Calu3 (cell line): ENCODE measurements around the gene COTL1. TPM values are rescaled to one million over a fixed set of nuclear protein-coding genes. Genes with fewer than 3 reads are reported as not detected.

Experiments used
- BruUV-seq: library from RNA; stranded (reverse); fragments of 400-500 nt; replicated peaks from 2 replicates; lab custom pipeline; 2021; lab: Mats Ljungman, UMichigan
- CTCF ChIA-PET: fragments of 300-600 bp; sonication (Branson Sonifier 250); formaldehyde crosslinking; loops from one replicate; lab custom pipeline; 2022; ENCODE audit warnings: antibody characterized with exemption; lab: Charles Lee
- DNase-seq: peaks from one replicate; pipeline ENCODE4 v3.0.0; 2022
- H3K27ac Mint-ChIP-seq: one replicate; pipeline ENCODE4 v1.8.0; 2022; ENCODE audit warnings: mixed read lengths; ENCODE audit not compliant: unreplicated experiment
- H3K27me3 Mint-ChIP-seq: one replicate; pipeline ENCODE4 v1.8.0; 2022; ENCODE audit warnings: mixed read lengths; ENCODE audit not compliant: unreplicated experiment
- H3K36me3 Mint-ChIP-seq: one replicate; pipeline ENCODE4 v1.8.0; 2022; ENCODE audit warnings: mild to moderate bottlenecking, moderate library complexity, mixed read lengths; ENCODE audit not compliant: insufficient read depth, unreplicated experiment
- H3K4me1 Mint-ChIP-seq: one replicate; pipeline ENCODE4 v1.8.0; 2022; ENCODE audit warnings: mild to moderate bottlenecking, low read depth, mixed read lengths; ENCODE audit not compliant: unreplicated experiment
- H3K4me3 Mint-ChIP-seq: one replicate; pipeline ENCODE4 v1.8.0; 2022; ENCODE audit warnings: mild to moderate bottlenecking, low read depth, moderate library complexity, mixed read lengths; ENCODE audit not compliant: unreplicated experiment
- H3K9me3 Mint-ChIP-seq: one replicate; pipeline ENCODE4 v1.8.0; 2022; ENCODE audit warnings: low read depth, mixed read lengths; ENCODE audit not compliant: unreplicated experiment
- CTCF ChIP-seq: fragments of 200-600 bp; IDR thresholded peaks from one replicate; pipeline ENCODE4 v1.8.0; 2022; ENCODE audit warnings: antibody characterized with exemption; ENCODE audit not compliant: unreplicated experiment
- intact Hi-C: fragments of 100-400 bp; cut with micrococcal nuclease; formaldehyde crosslinking; loops from one replicate; pipeline ENCODE4 v1.10.0; 2022; ENCODE audit not compliant: unreplicated experiment
- total RNA-seq: library from RNA; stranded (reverse); gene quantifications from 2 replicates; pipeline ENCODE4 v1.2.3, GENCODE V29; 2022

COTL1 gene
- total RNA-seq, 1 experiment from 2014 or later = 343 TPM

DNA sequence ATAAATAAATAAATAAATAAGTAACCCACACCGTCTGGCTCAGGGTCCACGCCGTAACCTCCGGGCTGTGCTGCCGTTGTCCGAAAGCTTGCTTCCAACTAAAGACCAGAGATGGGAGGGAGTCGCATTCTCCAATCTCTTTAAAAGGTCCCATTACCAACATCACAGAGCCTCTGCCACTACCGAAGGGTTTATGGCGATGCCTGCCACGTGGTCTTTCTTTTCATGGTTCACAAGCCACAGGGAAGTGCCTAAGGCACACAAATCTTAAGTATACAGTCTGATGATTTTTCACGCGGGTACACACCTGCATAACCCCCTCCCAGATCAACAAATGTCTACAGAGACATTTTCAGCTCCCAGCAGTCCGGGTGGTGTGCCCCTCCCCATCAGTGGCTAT is 1.4 kb downstream of the COTL1 start:
- intact Hi-C loops = loop anchor here (2.0 kb wide), 1 partner anchor 16 kb away; no protein-coding TSS in a partner anchor
- CTCF ChIA-PET = interaction anchor here (0.7 to 2.4 kb wide), 2 partner anchors 47 to 105 kb away, joined by 3 to 6 read pairs; no protein-coding TSS in a partner anchor
- peaks cover 57% of the 10 kb centered on the region for H3K4me1 Mint-ChIP-seq
- peak overlapping the region; percentile 98 for H3K4me3 Mint-ChIP-seq
- BruUV-seq = TSS peak; percentile 70
- peak overlapping the region; percentile 98 for H3K27ac Mint-ChIP-seq
- TF ChIP-seq CTCF = no peak
- no peaks in the 10 kb centered on the region for H3K27me3 Mint-ChIP-seq
- peaks cover 65% of the 10 kb centered on the region for H3K36me3 Mint-ChIP-seq
- no peaks in the 10 kb centered on the region for H3K9me3 Mint-ChIP-seq
- no peak for DNase-seq

- Mint-ChIP-seq H3K4me3 (peak overlapping the region; percentile 98), H3K4me1 (peaks cover 63% of the 10 kb centered on the region), H3K36me3 (peaks cover 71% of the 10 kb centered on the region), H3K27me3 (no peaks in the 10 kb centered on the region), H3K27ac (no peak overlapping the region), H3K9me3 (no peaks in the 10 kb centered on the region)
- CTCF ChIA-PET = interaction anchor here (0.5 to 2.4 kb wide), 2 partner anchors 12 to 45 kb away, joined by 5 to 6 read pairs; no protein-coding TSS in a partner anchor
- no peak for TF ChIP-seq CTCF
- BruUV-seq = no TSS peak
- DNase-seq = no peak
- intact Hi-C loops = no loop called here
Observed at GRCh38 chr16:84614968-84615813, 2.7 kb downstream of the COTL1 start.

DNA sequence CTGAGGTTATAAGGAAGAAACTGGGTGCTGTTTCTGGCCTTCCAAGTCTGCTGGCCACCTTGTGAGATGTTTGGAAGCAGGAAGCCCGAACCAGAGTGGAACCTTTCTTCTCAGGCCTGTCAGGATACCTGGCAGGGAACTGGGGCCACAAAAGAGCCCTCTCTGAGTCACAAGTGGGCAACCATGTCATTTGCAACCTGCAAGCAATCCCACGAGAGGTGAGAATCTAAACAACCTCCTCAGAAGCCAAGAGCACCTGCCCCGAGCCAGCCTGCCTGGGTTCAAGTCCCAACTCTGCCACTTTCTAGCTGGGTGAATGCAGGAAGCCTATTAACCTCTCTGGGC is 3.3 kb downstream of the COTL1 start:
- CTCF ChIA-PET = no interaction called here
- intact Hi-C loops = no loop called here
- Mint-ChIP-seq H3K9me3 (no peaks in the 10 kb centered on the region), H3K4me1 (peaks cover 57% of the 10 kb centered on the region), H3K27me3 (no peaks in the 10 kb centered on the region), H3K27ac (no peak overlapping the region), H3K4me3 (peak overlapping the region; percentile 98), H3K36me3 (peaks cover 71% of the 10 kb centered on the region)
- DNase-seq = no peak
- TF ChIP-seq CTCF = no peak
- no TSS peak for BruUV-seq

- peak overlapping the region; percentile 98 for H3K4me3 Mint-ChIP-seq
- CTCF ChIA-PET = no interaction called here
- peaks cover 51% of the 10 kb centered on the region for H3K4me1 Mint-ChIP-seq
Observed at GRCh38 chr16:84614073-84614459, 3.8 kb downstream of the COTL1 start.

More at GRCh38 chr16:84614073-84614459, 3.8 kb downstream of the COTL1 start:
- TF ChIP-seq CTCF = no peak
- BruUV-seq = no TSS peak
- H3K9me3 Mint-ChIP-seq = no peaks in the 10 kb centered on the region
- intact Hi-C loops = no loop called here
- peaks cover 68% of the 10 kb centered on the region for H3K36me3 Mint-ChIP-seq
- H3K27me3 Mint-ChIP-seq = no peaks in the 10 kb centered on the region
- H3K27ac Mint-ChIP-seq = no peak overlapping the region
- DNase-seq = no peak
